CD14-positive monocyte (primary cell): ENCODE measurements around the gene CABP7. TPM values are rescaled to one million over a fixed set of nuclear protein-coding genes. Genes with fewer than 3 reads are reported as not detected.

Experiments used
- DNase-seq, 3 donors: peaks; one replicate each; pipeline ENCODE4 v3.0.0-alpha.2; 2011 to 2022
- H2AFZ ChIP-seq: 2 replicates; pipeline ENCODE4 v1.6.0; 2012; ENCODE audit warnings: mild to moderate bottlenecking, low read depth, low read length, inconsistent platforms; ENCODE audit not compliant: insufficient read depth, poor library complexity, severe bottlenecking
- H3K27ac ChIP-seq, 2 donors: 1 replicate in 1 of 2; 2 replicates in 1 of 2; pipeline ENCODE4 v1.5.1; 2012 to 2013; ENCODE audit warnings: low read length in 2 of 2, control low read depth in 1 of 2, inconsistent platforms in 1 of 2, low read depth in 1 of 2, mild to moderate bottlenecking in 1 of 2
- H3K27me3 ChIP-seq, 2 donors: one replicate each; pipeline versions ENCODE4 v1.6.0 to v1.6.1; 2011 to 2013; ENCODE audit warnings: low read length in 2 of 2; ENCODE audit not compliant: control insufficient read depth in 2 of 2, insufficient read depth in 2 of 2
- H3K36me3 ChIP-seq, 2 donors: replicated peaks in 1 of 2; 1 replicate in 1 of 2; 2 replicates in 1 of 2; pipeline versions ENCODE4 v1.5.1 to v1.6.1; 2012 to 2013; ENCODE audit warnings: low read length in 2 of 2, control low read depth in 1 of 2, inconsistent platforms in 1 of 2, mild to moderate bottlenecking in 1 of 2; ENCODE audit not compliant: insufficient read depth in 2 of 2, control insufficient read depth in 1 of 2
- H3K4me1 ChIP-seq, 2 donors: 1 replicate in 1 of 2; 2 replicates in 1 of 2; pipeline versions ENCODE4 v1.5.1 to v1.6.1; 2012 to 2013; ENCODE audit warnings: low read length in 2 of 2, control low read depth in 1 of 2, inconsistent platforms in 1 of 2, mild to moderate bottlenecking in 1 of 2, moderate library complexity in 1 of 2; ENCODE audit not compliant: insufficient read depth in 2 of 2, control insufficient read depth in 1 of 2
- H3K4me2 ChIP-seq: replicated peaks from 2 replicates; pipeline ENCODE3; 2012; ENCODE audit warnings: low read length, moderate library complexity, mild to moderate bottlenecking; ENCODE audit not compliant: poor library complexity, severe bottlenecking; ENCODE audit errors: extremely low read depth
- H3K4me3 ChIP-seq, 3 experiments: fragments of 200-600 bp in 1 of 3; sonication (generic) in 1 of 3; replicated peaks in 1 of 3; 1 replicate in 2 of 3; 2 replicates in 1 of 3; pipeline ENCODE4 v1.5.1; 2011 to 2013; ENCODE audit warnings: low read length in 3 of 3, mild to moderate bottlenecking in 3 of 3, control low read depth in 2 of 3, low read depth in 2 of 3, inconsistent platforms in 1 of 3, moderate library complexity in 1 of 3
- H3K79me2 ChIP-seq: 2 replicates; pipeline ENCODE4 v1.6.0; 2012; ENCODE audit warnings: mild to moderate bottlenecking, control low read depth, inconsistent platforms, low read length, moderate library complexity; ENCODE audit not compliant: insufficient read depth
- H3K9ac ChIP-seq: 2 replicates; pipeline ENCODE4 v1.6.0; 2017; ENCODE audit warnings: low read length, mild to moderate bottlenecking; ENCODE audit not compliant: insufficient read depth, poor library complexity, severe bottlenecking
- H3K9me3 ChIP-seq, 2 donors: replicated peaks in 1 of 2; 1 replicate in 1 of 2; 2 replicates in 1 of 2; pipeline versions ENCODE4 v1.5.1 to v1.6.1; 2012 to 2013; ENCODE audit warnings: low read length in 2 of 2, control low read depth in 1 of 2; ENCODE audit not compliant: control insufficient read depth in 1 of 2, insufficient read depth in 1 of 2
- H4K20me1 ChIP-seq: 2 replicates; pipeline ENCODE4 v1.6.0; 2012; ENCODE audit warnings: mild to moderate bottlenecking, low read length, control low read depth, moderate library complexity; ENCODE audit not compliant: insufficient read depth
- H3K27ac Mint-ChIP-seq, 7 donors: one replicate each; pipeline ENCODE4 v1.8.0; 2020; ENCODE audit warnings: mild to moderate bottlenecking in 7 of 7, mixed read lengths in 7 of 7, moderate library complexity in 6 of 7, inconsistent platforms in 2 of 7
- H3K27me3 Mint-ChIP-seq, 3 donors: one replicate each; pipeline ENCODE4 v1.8.0; 2021 to 2022; ENCODE audit warnings: low read depth in 3 of 3, mild to moderate bottlenecking in 3 of 3, mixed read lengths in 3 of 3, moderate library complexity in 3 of 3, inconsistent platforms in 1 of 3
- H3K36me3 Mint-ChIP-seq, 2 donors: one replicate each; pipeline ENCODE4 v1.8.0; 2020; ENCODE audit warnings: mixed read lengths in 2 of 2, inconsistent platforms in 1 of 2, mild to moderate bottlenecking in 1 of 2
- H3K4me1 Mint-ChIP-seq: one replicate; pipeline ENCODE4 v1.8.0; 2020; ENCODE audit warnings: mild to moderate bottlenecking, mixed read lengths
- H3K4me3 Mint-ChIP-seq, 2 donors: one replicate each; pipeline ENCODE4 v1.8.0; 2020; ENCODE audit warnings: mild to moderate bottlenecking in 2 of 2, mixed read lengths in 2 of 2, moderate library complexity in 1 of 2
- H3K9me3 Mint-ChIP-seq, 7 donors: one replicate each; pipeline ENCODE4 v1.8.0; 2020 to 2022; ENCODE audit warnings: mixed read lengths in 7 of 7, mild to moderate bottlenecking in 6 of 7, moderate library complexity in 6 of 7, inconsistent platforms in 2 of 7
- WGBS: methylation state at CpG from one replicate; pipeline ENCODE4 v1.1.5; 2013; ENCODE audit warnings: missing lambda C conversion rate; ENCODE audit not compliant: insufficient coverage; 5-methylcytosine and 5-hydroxymethylcytosine counted together
- intact Hi-C, 2 donors: fragments of 100-400 bp; cut with micrococcal nuclease; formaldehyde crosslinking; loops; one replicate each; pipeline versions ENCODE4 v1.15.0 to v1.15.1; 2023
- polyA plus RNA-seq, 3 donors: library from polyadenylated mRNA; depleted of rRNA in 1 of 3; unstranded in 2 of 3; stranded (reverse) in 1 of 3; fragments of 300-500 nt in 2 of 3; fragments of >200 nt in 1 of 3; fragmentation: Illumina TruSeq in 2 of 3; gene quantifications; 1 replicate in 2 of 3; 2 replicates in 1 of 3; pipeline ENCODE4 v1.2.3, GENCODE V29; 2012 to 2021
- TF ChIP-seq, protein P1 (sequence below): fragments of 200-600 bp; IDR thresholded peaks from one replicate; pipeline ENCODE4 v1.8.0; 2022; ENCODE audit warnings: antibody characterized with exemption, mild to moderate bottlenecking

Gene CABP7
- polyA plus RNA-seq, 3 donors = 0.11 to 0.14 TPM; not detected in 1

DNA sequence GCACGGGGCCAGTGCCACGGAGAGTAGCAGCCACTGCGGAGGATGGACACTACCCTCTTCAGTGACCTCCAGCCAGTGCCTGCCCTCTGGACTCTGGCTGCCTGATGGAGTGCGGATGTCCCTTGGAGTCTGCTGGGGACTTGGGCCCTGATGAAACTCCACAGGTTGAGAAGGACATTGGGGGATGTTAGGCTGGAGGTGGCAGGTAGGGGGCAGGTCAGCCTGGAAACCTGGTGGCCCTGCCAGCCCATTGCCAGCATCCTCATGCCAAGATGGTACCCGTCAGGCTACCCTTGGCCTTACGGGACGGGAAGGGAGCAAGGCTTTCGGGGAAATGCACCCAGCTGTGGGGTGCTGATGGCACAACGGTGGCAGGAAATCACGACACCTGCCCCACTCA lies 4.0 kb downstream of the CABP7 start:
- 89% methylated on average over 10 of the region's 10 CpGs for WGBS
- H3K79me2 ChIP-seq = no peaks in the 10 kb centered on the region
- H4K20me1 ChIP-seq = no peaks in the 10 kb centered on the region
- H3K27me3 ChIP-seq = peaks cover 13 to 31% of the 10 kb centered on the region in 2 donors
- H3K4me3 ChIP-seq = no peak overlapping the region
- no peak overlapping the region for H3K4me2 ChIP-seq
- H3K27ac Mint-ChIP-seq = no peak overlapping the region
- H3K4me1 Mint-ChIP-seq = peaks cover 2% of the 10 kb centered on the region
- no peaks in the 10 kb centered on the region for H3K36me3 ChIP-seq
- H3K4me3 Mint-ChIP-seq = no peak overlapping the region
- H3K36me3 Mint-ChIP-seq = no peaks in the 10 kb centered on the region
- peaks cover 27 to 51% (median 32%) of the 10 kb centered on the region in 3 donors for H3K27me3 Mint-ChIP-seq
- H3K9me3 ChIP-seq = peaks cover 0 to 5% of the 10 kb centered on the region in 2 donors
- no peak overlapping the region for H2AFZ ChIP-seq
- H3K9me3 Mint-ChIP-seq = peaks cover 0 to 8% (median 0%) of the 10 kb centered on the region in 7 donors
- DNase-seq = no peak
- TF ChIP-seq, protein P1, sequence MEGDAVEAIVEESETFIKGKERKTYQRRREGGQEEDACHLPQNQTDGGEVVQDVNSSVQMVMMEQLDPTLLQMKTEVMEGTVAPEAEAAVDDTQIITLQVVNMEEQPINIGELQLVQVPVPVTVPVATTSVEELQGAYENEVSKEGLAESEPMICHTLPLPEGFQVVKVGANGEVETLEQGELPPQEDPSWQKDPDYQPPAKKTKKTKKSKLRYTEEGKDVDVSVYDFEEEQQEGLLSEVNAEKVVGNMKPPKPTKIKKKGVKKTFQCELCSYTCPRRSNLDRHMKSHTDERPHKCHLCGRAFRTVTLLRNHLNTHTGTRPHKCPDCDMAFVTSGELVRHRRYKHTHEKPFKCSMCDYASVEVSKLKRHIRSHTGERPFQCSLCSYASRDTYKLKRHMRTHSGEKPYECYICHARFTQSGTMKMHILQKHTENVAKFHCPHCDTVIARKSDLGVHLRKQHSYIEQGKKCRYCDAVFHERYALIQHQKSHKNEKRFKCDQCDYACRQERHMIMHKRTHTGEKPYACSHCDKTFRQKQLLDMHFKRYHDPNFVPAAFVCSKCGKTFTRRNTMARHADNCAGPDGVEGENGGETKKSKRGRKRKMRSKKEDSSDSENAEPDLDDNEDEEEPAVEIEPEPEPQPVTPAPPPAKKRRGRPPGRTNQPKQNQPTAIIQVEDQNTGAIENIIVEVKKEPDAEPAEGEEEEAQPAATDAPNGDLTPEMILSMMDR = no peak
- H3K9ac ChIP-seq = no peak overlapping the region
- H3K4me1 ChIP-seq = no peaks in the 10 kb centered on the region
- no peak overlapping the region for H3K27ac ChIP-seq
- intact Hi-C loops = no loop called here

DNA sequence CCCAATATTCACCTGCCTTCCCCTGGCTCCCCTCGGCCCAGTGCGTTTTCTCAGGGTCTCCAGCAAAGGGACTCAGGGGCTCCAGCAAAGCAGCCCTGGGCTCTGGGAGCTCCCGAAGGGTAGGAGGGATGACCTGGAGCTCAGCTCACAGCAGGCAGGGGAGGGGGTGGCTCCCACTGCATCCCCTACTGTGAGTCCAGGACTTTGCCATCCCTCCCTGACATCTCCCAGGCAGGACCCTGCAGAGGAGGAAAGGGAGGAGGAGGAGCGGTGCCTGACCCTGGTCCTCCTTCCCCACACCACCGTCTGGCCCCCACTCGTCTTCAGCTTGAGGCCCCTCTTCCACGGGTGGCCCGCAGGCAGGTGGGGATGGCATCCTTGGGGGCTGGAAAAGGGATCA lies 5.0 kb downstream of the CABP7 start:
- no peak overlapping the region for H2AFZ ChIP-seq
- H3K9ac ChIP-seq = no peak overlapping the region
- 100% methylated on average over 2 of the region's 8 CpGs for WGBS
- peaks cover 5 to 22% of the 10 kb centered on the region in 2 donors for H3K27me3 ChIP-seq
- Mint-ChIP-seq H3K9me3 (peaks cover 0 to 3% (median 0%) of the 10 kb centered on the region in 7 donors), H3K27ac (no peak overlapping the region), H3K36me3 (no peaks in the 10 kb centered on the region), H3K4me1 (peaks cover 2% of the 10 kb centered on the region), H3K27me3 (peaks cover 17 to 41% (median 21%) of the 10 kb centered on the region in 3 donors), H3K4me3 (no peak overlapping the region)
- H3K27ac ChIP-seq = no peak overlapping the region
- H4K20me1 ChIP-seq = no peaks in the 10 kb centered on the region
- no peak overlapping the region for H3K4me2 ChIP-seq
- H3K9me3 ChIP-seq = no peaks in the 10 kb centered on the region
- H3K79me2 ChIP-seq = no peaks in the 10 kb centered on the region
- DNase-seq = no peak
- H3K4me3 ChIP-seq = no peak overlapping the region
- H3K4me1 ChIP-seq = no peaks in the 10 kb centered on the region
- TF ChIP-seq, protein P1 = no peak
- intact Hi-C loops = no loop called here
- H3K36me3 ChIP-seq = no peaks in the 10 kb centered on the region
